Activated CD8-positive, alpha-beta memory T cell treated with anti-CD3 and anti-CD28 coated beads, Interleukin-2, amount 10 ng/mL, durations not matched to agents 7 days and 5 days (primary cell): ENCODE data around the gene YARS2. TPM values are rescaled to one million over a fixed set of nuclear protein-coding genes. Genes with fewer than 3 reads are reported as not detected.
"Not testable (repeated sequence)": the region's sequence is repeated elsewhere in the genome, so short reads cannot be mapped to it uniquely, and the experiment has no call there.

ENCODE experiments used
- ATAC-seq: fragments of 150-1000 bp; cut with Tn5 transposase; one replicate; pipeline ENCODE4 v1.10.0; 2021; ENCODE audit warnings: moderate library complexity
- CTCF ChIA-PET: fragments of 350-600 bp; sonication (Branson Sonifier 250); formaldehyde crosslinking; loops from one replicate; lab custom pipeline; 2021; ENCODE audit warnings: antibody characterized with exemption; lab: Charles Lee
- DNase-seq: peaks from one replicate; pipeline ENCODE4 v3.0.0-alpha.2; 2020
- H3K27ac Mint-ChIP-seq: one replicate; pipeline ENCODE4 v1.8.0; 2021; ENCODE audit warnings: mild to moderate bottlenecking, mixed read lengths
- H3K27me3 Mint-ChIP-seq: one replicate; pipeline ENCODE4 v1.8.0; 2021; ENCODE audit warnings: mixed read lengths
- H3K36me3 Mint-ChIP-seq: one replicate; pipeline ENCODE4 v1.8.0; 2021; ENCODE audit warnings: mild to moderate bottlenecking, mixed read lengths
- H3K4me1 Mint-ChIP-seq: one replicate; pipeline ENCODE4 v1.8.0; 2021; ENCODE audit warnings: mixed read lengths
- H3K4me3 Mint-ChIP-seq: one replicate; pipeline ENCODE4 v1.8.0; 2021; ENCODE audit warnings: mild to moderate bottlenecking, moderate library complexity, mixed read lengths
- H3K9me3 Mint-ChIP-seq: one replicate; pipeline ENCODE4 v1.8.0; 2022; ENCODE audit warnings: low read depth, mixed read lengths
- total RNA-seq, 2 experiments: library from RNA; stranded (reverse); gene quantifications; one replicate each; pipeline ENCODE4 v1.2.3, GENCODE V29; 2021

YARS2 gene
- total RNA-seq, 2 experiments from 2014 or later = 21.1 to 28.7 TPM

DNA sequence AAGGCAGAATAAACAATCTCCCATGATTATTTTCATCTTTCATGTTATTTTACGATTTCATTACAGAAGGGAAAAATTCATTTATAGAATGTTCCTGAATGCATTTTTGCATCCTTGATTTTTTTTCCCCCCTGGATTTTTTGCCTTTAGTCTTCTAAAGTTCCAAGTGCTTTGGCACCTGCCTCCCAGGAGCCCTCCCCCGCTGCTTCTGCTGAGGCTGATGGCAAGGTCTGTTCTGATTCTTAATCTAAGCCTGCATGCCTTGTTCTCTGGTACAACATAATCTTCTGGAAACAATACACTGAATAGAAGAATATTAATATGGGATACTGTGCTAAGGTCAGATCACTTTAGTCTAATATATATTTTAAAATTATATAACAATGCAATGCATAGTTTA is 18.0 kb downstream of the YARS2 start:
- Mint-ChIP-seq H3K36me3 (peaks cover 34% of the 10 kb centered on the region), H3K9me3 (no peaks in the 10 kb centered on the region), H3K4me1 (peaks cover 1% of the 10 kb centered on the region), H3K27ac (no peak overlapping the region), H3K27me3 (no peaks in the 10 kb centered on the region), H3K4me3 (no peak overlapping the region)
- CTCF ChIA-PET = interaction anchor here (1.3 kb wide), 1 partner anchor 18 kb away, joined by 5 read pairs; the partner anchor contains the start of gene YARS2
- DNase-seq (no peak), ATAC-seq (no peak)

- H3K27ac Mint-ChIP-seq = peak overlapping the region; percentile 49
- no peak overlapping the region for H3K4me3 Mint-ChIP-seq
- no peak for DNase-seq
- peaks cover 30% of the 10 kb centered on the region for H3K36me3 Mint-ChIP-seq
- no peaks in the 10 kb centered on the region for H3K9me3 Mint-ChIP-seq
- CTCF ChIA-PET = interaction anchor here (0.7 to 1.3 kb wide), 2 partner anchors 13 to 19 kb away, joined by 4 to 5 read pairs; partner anchors contain the start of gene YARS2
- H3K4me1 Mint-ChIP-seq = peaks cover 1% of the 10 kb centered on the region
- ATAC-seq = no peak
- no peaks in the 10 kb centered on the region for H3K27me3 Mint-ChIP-seq
Measured at GRCh38 chr12:32736445-32736844, 19.3 kb downstream of the YARS2 start.

- DNase-seq = no peak
- Mint-ChIP-seq H3K9me3 (no peaks in the 10 kb centered on the region), H3K27me3 (no peaks in the 10 kb centered on the region), H3K36me3 (peaks cover 32% of the 10 kb centered on the region), H3K4me1 (peaks cover 1% of the 10 kb centered on the region), H3K27ac (no peak overlapping the region), H3K4me3 (no peak overlapping the region)
- ATAC-seq = no peak
- CTCF ChIA-PET = no interaction called here
Measured at GRCh38 chr12:32734952-32735351, 20.7 kb downstream of the YARS2 start.

DNA sequence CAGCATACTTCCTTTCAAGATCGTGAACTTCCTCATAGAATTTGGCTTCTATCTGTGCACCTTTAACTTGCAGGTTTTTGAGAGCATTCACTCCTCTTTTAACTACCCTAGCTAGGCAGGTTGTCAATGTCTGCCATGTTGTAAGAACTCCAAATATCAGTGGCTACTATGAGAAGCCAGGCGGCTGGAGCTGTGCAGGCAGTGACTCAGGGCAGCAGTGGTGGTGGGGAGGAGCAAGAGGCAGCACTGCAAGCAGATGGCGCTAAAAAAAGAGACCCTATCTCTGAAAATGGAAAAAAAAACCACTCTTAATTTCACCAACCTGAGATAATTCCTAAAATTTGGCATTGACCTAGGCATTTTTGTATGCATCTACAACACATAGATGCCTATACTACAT is 28.5 kb downstream of the YARS2 start:
- DNase-seq (no peak), ATAC-seq (no peak)
- Mint-ChIP-seq H3K4me1 (no peaks in the 10 kb centered on the region), H3K9me3 (no peaks in the 10 kb centered on the region), H3K36me3 (peaks cover 26% of the 10 kb centered on the region), H3K27ac (no peak overlapping the region), H3K27me3 (no peaks in the 10 kb centered on the region), H3K4me3 (no peak overlapping the region)
- CTCF ChIA-PET = no interaction called here

- no peak for DNase-seq
- ATAC-seq = no peak
- Mint-ChIP-seq H3K9me3 (no peaks in the 10 kb centered on the region), H3K36me3 (peaks cover 27% of the 10 kb centered on the region), H3K4me3 (no peak overlapping the region), H3K4me1 (no peaks in the 10 kb centered on the region), H3K27me3 (no peaks in the 10 kb centered on the region), H3K27ac (no peak overlapping the region)
- CTCF ChIA-PET = interaction anchor here (0.9 kb wide), 1 partner anchor 19 kb away, joined by 3 read pairs; no protein-coding TSS in a partner anchor
Measured at GRCh38 chr12:32726286-32726685, 29.4 kb downstream of the YARS2 start.

DNA sequence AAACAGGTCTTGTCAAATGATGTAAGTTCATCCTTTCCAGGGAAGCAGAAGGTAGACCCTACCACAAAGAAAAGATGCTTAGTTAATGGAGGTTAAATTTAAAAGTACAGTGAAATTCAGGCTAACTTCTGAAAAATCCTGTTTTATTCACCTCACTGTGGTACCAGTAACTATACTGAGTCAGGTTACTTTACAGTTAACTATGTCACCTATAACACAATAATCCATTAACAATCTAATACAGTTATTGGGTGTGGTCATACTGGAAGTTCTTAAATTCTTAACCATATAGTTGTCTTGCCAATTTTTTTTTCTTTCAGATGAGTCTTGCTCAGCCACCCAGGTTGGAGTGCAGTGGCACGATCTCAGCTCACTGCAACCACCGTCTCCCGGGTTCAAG is 30.4 kb downstream of the YARS2 start:
- H3K27ac Mint-ChIP-seq, DNase-seq, H3K27me3 Mint-ChIP-seq, H3K4me3 Mint-ChIP-seq, H3K9me3 Mint-ChIP-seq, ATAC-seq, H3K4me1 Mint-ChIP-seq: not testable (repeated sequence)
- peaks cover 24% of the 10 kb centered on the region for H3K36me3 Mint-ChIP-seq
- CTCF ChIA-PET = interaction anchor here (0.9 kb wide), 1 partner anchor 18 kb away, joined by 3 read pairs; no protein-coding TSS in a partner anchor

DNA sequence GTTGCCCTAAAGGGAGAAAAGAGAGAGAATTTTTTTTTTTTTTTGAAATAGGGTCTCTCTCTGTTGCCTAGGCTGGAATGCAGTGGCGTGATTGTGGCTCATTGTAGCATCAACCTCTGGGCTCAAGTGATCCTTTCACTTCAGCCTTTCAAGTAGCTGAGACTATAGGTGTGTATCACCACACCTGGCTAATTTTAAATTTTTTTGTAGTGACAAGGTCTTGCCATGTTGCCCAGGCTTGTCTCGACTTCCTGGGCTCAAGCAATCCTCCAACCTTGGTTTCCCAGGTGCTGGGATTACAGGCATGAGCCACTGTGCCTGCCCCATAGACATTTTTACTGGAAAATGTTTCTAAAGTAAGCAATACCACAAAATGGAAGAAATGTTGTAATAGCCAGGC is 36.8 kb downstream of the YARS2 start:
- Mint-ChIP-seq H3K36me3 (peaks cover 18% of the 10 kb centered on the region), H3K4me3 (no peak overlapping the region), H3K27ac (no peak overlapping the region), H3K27me3 (no peaks in the 10 kb centered on the region), H3K4me1 (no peaks in the 10 kb centered on the region), H3K9me3 (no peaks in the 10 kb centered on the region)
- CTCF ChIA-PET = no interaction called here
- DNase-seq (no peak), ATAC-seq (no peak)

GRCh38 chr12:32714772-32715171 is 40.9 kb downstream of the YARS2 start:
- CTCF ChIA-PET = interaction anchor here (1.7 kb wide), 1 partner anchor 41 kb away, joined by 7 read pairs; the partner anchor contains the start of gene YARS2
- DNase-seq (no peak), ATAC-seq (no peak)
- Mint-ChIP-seq H3K27me3 (no peaks in the 10 kb centered on the region), H3K36me3 (peaks cover 28% of the 10 kb centered on the region), H3K4me3 (no peak overlapping the region), H3K27ac (no peak overlapping the region), H3K9me3 (no peaks in the 10 kb centered on the region), H3K4me1 (no peaks in the 10 kb centered on the region)

GRCh38 chr12:32708926-32709325 is 46.8 kb downstream of the YARS2 start:
- CTCF ChIA-PET = interaction anchor here (0.5 to 1.2 kb wide), 2 partner anchors 47 to 250 kb away, joined by 3 to 5 read pairs; partner anchors contain the start of gene YARS2
- peaks cover 28% of the 10 kb centered on the region for H3K36me3 Mint-ChIP-seq
- H3K27me3 Mint-ChIP-seq = no peaks in the 10 kb centered on the region
- H3K4me3 Mint-ChIP-seq = no peak overlapping the region
- no peak for ATAC-seq
- peaks cover 13% of the 10 kb centered on the region for H3K4me1 Mint-ChIP-seq
- H3K27ac Mint-ChIP-seq = no peak overlapping the region
- DNase-seq = no peak
- H3K9me3 Mint-ChIP-seq = no peaks in the 10 kb centered on the region

DNA sequence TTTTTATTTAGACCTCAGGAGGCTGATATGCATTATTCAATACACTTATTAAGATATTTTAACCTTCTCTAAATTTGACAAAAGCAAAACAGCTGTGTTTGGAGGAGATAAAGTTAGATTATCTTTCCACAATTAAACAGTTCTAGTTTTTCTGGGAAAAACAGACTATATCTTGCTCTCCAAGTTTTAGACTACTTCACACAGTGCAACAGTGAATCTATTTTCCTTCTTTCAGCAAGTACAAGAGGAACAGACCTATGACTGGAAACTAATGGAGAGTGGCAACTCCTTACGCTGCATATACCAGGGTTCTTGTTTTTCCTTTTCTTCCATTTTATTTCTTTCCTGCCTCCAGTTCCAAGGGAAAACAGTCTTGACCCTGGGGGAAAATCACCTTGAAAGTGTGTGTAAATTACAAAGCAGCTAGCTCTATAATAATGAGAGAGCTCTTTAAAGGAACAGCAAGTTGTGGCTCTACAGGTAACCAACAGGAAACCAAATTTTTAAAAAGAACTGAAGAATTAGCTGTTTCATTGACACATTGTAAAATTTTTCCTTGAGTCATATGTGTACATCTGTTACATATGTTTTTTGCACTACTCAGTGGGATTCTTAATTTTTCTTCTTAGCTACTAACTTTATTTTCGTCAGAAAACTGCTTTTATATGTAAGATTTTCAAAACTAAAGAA is 49.2 kb downstream of the YARS2 start:
- Mint-ChIP-seq H3K27ac (peak overlapping the region; percentile 44), H3K36me3 (peaks cover 20% of the 10 kb centered on the region), H3K4me1 (peaks cover 16% of the 10 kb centered on the region), H3K9me3 (no peaks in the 10 kb centered on the region), H3K27me3 (no peaks in the 10 kb centered on the region), H3K4me3 (no peak overlapping the region)
- CTCF ChIA-PET = interaction anchor here (0.7 to 2.4 kb wide), 4 partner anchors 14 to 375 kb away, joined by 3 to 10 read pairs (median 3); partner anchors contain the start of gene YARS2
- no peak for DNase-seq
- peak; percentile 73 for ATAC-seq

DNA sequence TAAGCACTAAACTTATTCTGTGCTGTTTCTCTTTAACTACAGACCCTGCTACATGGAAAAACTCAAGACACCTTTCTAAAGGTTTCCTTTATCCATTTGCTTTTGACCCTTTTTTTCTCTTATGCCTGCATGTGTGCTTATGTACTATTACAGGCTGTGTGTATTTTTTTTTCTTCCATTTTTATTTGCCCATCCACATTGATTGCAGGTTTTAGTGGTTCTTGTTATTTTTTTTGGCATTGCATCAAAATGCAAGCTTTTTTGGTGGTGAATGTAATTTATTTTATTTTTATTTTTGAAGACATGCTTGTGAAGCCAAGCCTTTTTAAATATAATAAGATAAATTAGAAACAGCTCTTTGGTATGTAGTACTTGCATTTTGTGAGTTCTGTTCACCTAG is 49.9 kb downstream of the YARS2 start:
- Mint-ChIP-seq H3K27ac (no peak overlapping the region), H3K4me3 (no peak overlapping the region), H3K9me3 (no peaks in the 10 kb centered on the region), H3K36me3 (peaks cover 16% of the 10 kb centered on the region), H3K4me1 (peaks cover 16% of the 10 kb centered on the region), H3K27me3 (no peaks in the 10 kb centered on the region)
- DNase-seq = no peak
- no peak for ATAC-seq
- CTCF ChIA-PET = interaction anchor here (0.7 to 2.4 kb wide), 2 partner anchors 49 to 374 kb away, joined by 3 to 10 read pairs; partner anchors contain the start of gene YARS2

DNA sequence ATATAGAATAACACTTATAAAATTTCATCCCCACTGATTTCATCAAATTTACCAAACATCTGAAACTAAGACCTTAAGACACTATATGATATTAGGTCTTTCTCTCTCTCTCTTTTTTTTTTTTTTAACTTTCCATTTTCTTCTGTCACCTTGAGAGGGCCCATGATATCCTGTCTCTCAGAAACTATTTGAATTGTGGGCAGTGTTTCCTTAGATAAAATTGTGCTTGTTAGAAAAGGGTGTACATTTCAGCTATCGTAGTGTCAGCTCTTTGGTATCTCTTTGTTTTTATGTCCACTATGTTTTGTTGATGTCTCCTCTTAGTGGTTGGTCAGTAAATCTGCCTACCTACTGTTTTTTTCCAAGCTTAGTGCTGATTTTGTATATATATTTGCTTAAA is 52.8 kb downstream of the YARS2 start:
- Mint-ChIP-seq H3K27me3 (no peaks in the 10 kb centered on the region), H3K36me3 (peaks cover 8% of the 10 kb centered on the region), H3K4me3 (no peak overlapping the region), H3K9me3 (no peaks in the 10 kb centered on the region), H3K27ac (no peak overlapping the region), H3K4me1 (peaks cover 17% of the 10 kb centered on the region)
- DNase-seq (no peak), ATAC-seq (no peak)
- CTCF ChIA-PET = interaction anchor here (0.6 kb wide), 1 partner anchor 51 kb away, joined by 3 read pairs; no protein-coding TSS in a partner anchor

DNA sequence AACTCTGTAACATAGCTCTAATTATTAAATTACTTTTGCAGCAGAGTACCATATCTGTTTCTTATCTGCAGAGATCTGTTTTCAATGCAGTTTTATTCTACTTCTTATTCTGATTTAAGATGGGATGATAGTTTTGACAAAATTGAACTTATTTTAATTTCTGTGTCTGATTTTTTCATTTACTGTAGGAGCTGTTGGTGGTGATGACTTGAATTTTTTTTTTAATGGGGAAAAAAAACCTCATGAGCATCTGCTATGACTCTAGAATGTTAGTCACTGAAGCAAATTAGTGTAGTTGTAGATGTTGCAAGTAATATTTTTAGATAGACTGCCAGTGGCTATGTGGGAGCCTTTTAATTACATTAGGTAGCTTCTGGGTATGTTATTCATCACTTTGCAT is 53.2 kb downstream of the YARS2 start:
- H3K27ac Mint-ChIP-seq = no peak overlapping the region
- no peaks in the 10 kb centered on the region for H3K27me3 Mint-ChIP-seq
- H3K4me1 Mint-ChIP-seq = peaks cover 16% of the 10 kb centered on the region
- DNase-seq = no peak
- H3K36me3 Mint-ChIP-seq = peaks cover 9% of the 10 kb centered on the region
- H3K9me3 Mint-ChIP-seq = no peaks in the 10 kb centered on the region
- CTCF ChIA-PET = interaction anchor here (0.6 kb wide), 1 partner anchor 52 kb away, joined by 3 read pairs; no protein-coding TSS in a partner anchor
- H3K4me3 Mint-ChIP-seq = no peak overlapping the region
- no peak for ATAC-seq

- not testable (repeated sequence) for ATAC-seq, DNase-seq, H3K27ac Mint-ChIP-seq, H3K4me1 Mint-ChIP-seq, H3K27me3 Mint-ChIP-seq, H3K9me3 Mint-ChIP-seq, H3K4me3 Mint-ChIP-seq
- CTCF ChIA-PET = interaction anchor here (0.9 kb wide), 1 partner anchor 9 kb away, joined by 3 read pairs; no protein-coding TSS in a partner anchor
- H3K36me3 Mint-ChIP-seq = peaks cover 24% of the 10 kb centered on the region
Measured at GRCh38 chr12:32699437-32699836, 56.3 kb downstream of the YARS2 start.
